K562 (cell line): Measurements from ENCODE around the gene NAPEPLD. TPM values are rescaled to one million over a fixed set of nuclear protein-coding genes. Genes with fewer than 3 reads are reported as not detected.

Source experiments
- ATF7 ChIP-seq: fragments of 450-650 bp; IDR thresholded peaks from 2 replicates; pipeline ENCODE4 v1.7.1; 2014; ENCODE audit warnings: mild to moderate bottlenecking, moderate library complexity
- CAMTA2 ChIP-seq: fragments of 250-450 bp; sonication (Bioruptor Pico); conservative IDR thresholded peaks from 2 replicates; pipeline ENCODE4 v1.5.1; 2022
- ELF1 ChIP-seq: fragments of 200-800 bp; sonication (Bioruptor generic); IDR thresholded peaks from 2 replicates; pipeline ENCODE4 v1.6.1; 2016; ENCODE audit warnings: missing genetic modification characterization, missing compliant biosample characterization
- ELF4 ChIP-seq: fragments of 450-650 bp; formaldehyde crosslinking; IDR thresholded peaks from 2 replicates; pipeline ENCODE4 v1.4.0; 2022; ENCODE audit warnings: missing genetic modification characterization
- GABPA ChIP-seq: fragments of 200-800 bp; sonication (Bioruptor generic); conservative IDR thresholded peaks from 2 replicates; pipeline ENCODE4 v1.6.1; 2016; ENCODE audit warnings: low read depth, missing genetic modification characterization, missing compliant biosample characterization
- HIVEP1 ChIP-seq: fragments of 250-450 bp; sonication (Bioruptor Pico); IDR thresholded peaks from 2 replicates; pipeline ENCODE4 v1.4.0; 2020; ENCODE audit warnings: mild to moderate bottlenecking
- IFI16 ChIP-seq: fragments of 250-450 bp; sonication (Bioruptor Pico); IDR thresholded peaks from 2 replicates; pipeline ENCODE4 v2.1.2; 2022; ENCODE audit warnings: mild to moderate bottlenecking, inconsistent platforms
- NCOA6 ChIP-seq: fragments of 450-650 bp; IDR thresholded peaks from 2 replicates; pipeline ENCODE4 v1.6.1; 2017; ENCODE audit warnings: mild to moderate bottlenecking
- POLR3A ChIP-seq: IDR thresholded peaks from 2 replicates; pipeline ENCODE4 v1.6.1; 2011; ENCODE audit warnings: borderline replicate concordance, mild to moderate bottlenecking, moderate library complexity; ENCODE audit not compliant: insufficient read length, insufficient read depth; ENCODE audit errors: extremely low read depth
- POU5F1 ChIP-seq: fragments of 150-350 bp; IDR thresholded peaks from 2 replicates; pipeline ENCODE4 v1.6.1; 2014; ENCODE audit warnings: borderline replicate concordance, low read length, low read depth, mild to moderate bottlenecking; ENCODE audit not compliant: partially characterized antibody
- RFX1 ChIP-seq: fragments of 450-650 bp; IDR thresholded peaks from 2 replicates; pipeline ENCODE4 v1.6.1; 2016; ENCODE audit warnings: mild to moderate bottlenecking, moderate library complexity
- TRIM24 ChIP-seq, 2 experiments: fragments of 450-650 bp; IDR thresholded peaks; 2 replicates each; pipeline ENCODE4 v1.6.1; 2016
- ZC3H4 ChIP-seq: sonication (generic); formaldehyde crosslinking; IDR thresholded peaks from 2 replicates; pipeline ENCODE4 v1.9.0; 2021; ENCODE audit warnings: missing genetic modification reagents, borderline replicate concordance
- ZNF140 ChIP-seq: fragments of 250-450 bp; sonication (Bioruptor Pico); IDR thresholded peaks from 2 replicates; pipeline ENCODE4 v1.8.0; 2021; ENCODE audit warnings: moderate library complexity, mild to moderate bottlenecking, inconsistent platforms
- ZNF444 ChIP-seq: fragments of 250-450 bp; sonication (Bioruptor Pico); IDR thresholded peaks from 2 replicates; pipeline ENCODE4 v1.4.0; 2020; ENCODE audit warnings: mild to moderate bottlenecking, moderate library complexity
- polyA plus RNA-seq, 8 experiments: library from polyadenylated mRNA; depleted of rRNA in 4 of 8; stranded (reverse) in 5 of 8; unstranded in 3 of 8; fragments of >200 nt; fragmentation: Nextera tagmentation in 2 of 8; fragmentation: Illumina TruSeq in 1 of 8; extraction: Ambion mirVana in 2 of 8; extraction: Trizol in 1 of 8; gene quantifications; 2 replicates each; pipeline versions ENCODE4 v1.2.1 to v1.2.3, GENCODE V29; 2011 to 2014; ENCODE audit warnings: inconsistent platforms in 1 of 8, missing spikeins in 1 of 8
- total RNA-seq, 7 experiments: library from RNA; depleted of rRNA in 6 of 7; stranded (reverse); fragments of >200 nt in 6 of 7; fragmentation: Illumina TruSeq in 2 of 7; extraction: Trizol in 2 of 7; gene quantifications; 2 replicates each; pipeline versions ENCODE4 v1.2.1 to v1.2.3, GENCODE V29; 2011 to 2021; ENCODE audit warnings: low replicate concordance in 1 of 7
- TF ChIP-seq, protein P1 (sequence below): sonication (generic); formaldehyde crosslinking; IDR thresholded peaks from 2 replicates; pipeline ENCODE4 v1.8.1; 2023; ENCODE audit warnings: mild to moderate bottlenecking, missing genetic modification reagents
- TF ChIP-seq, protein P2 (sequence below), 2 experiments: fragments of 450-650 bp; IDR thresholded peaks; 2 replicates each; pipeline ENCODE4 v1.6.1; 2016; ENCODE audit warnings: mild to moderate bottlenecking in 2 of 2, borderline replicate concordance in 1 of 2, low read depth in 1 of 2, moderate library complexity in 1 of 2

The NAPEPLD gene
- total and polyA plus RNA-seq, 9 of the 15 experiments (the other 6 are each of a cell fraction or from before 2014, with no cell fraction given) = 3.2 to 11.0 (median 7.5) TPM

DNA sequence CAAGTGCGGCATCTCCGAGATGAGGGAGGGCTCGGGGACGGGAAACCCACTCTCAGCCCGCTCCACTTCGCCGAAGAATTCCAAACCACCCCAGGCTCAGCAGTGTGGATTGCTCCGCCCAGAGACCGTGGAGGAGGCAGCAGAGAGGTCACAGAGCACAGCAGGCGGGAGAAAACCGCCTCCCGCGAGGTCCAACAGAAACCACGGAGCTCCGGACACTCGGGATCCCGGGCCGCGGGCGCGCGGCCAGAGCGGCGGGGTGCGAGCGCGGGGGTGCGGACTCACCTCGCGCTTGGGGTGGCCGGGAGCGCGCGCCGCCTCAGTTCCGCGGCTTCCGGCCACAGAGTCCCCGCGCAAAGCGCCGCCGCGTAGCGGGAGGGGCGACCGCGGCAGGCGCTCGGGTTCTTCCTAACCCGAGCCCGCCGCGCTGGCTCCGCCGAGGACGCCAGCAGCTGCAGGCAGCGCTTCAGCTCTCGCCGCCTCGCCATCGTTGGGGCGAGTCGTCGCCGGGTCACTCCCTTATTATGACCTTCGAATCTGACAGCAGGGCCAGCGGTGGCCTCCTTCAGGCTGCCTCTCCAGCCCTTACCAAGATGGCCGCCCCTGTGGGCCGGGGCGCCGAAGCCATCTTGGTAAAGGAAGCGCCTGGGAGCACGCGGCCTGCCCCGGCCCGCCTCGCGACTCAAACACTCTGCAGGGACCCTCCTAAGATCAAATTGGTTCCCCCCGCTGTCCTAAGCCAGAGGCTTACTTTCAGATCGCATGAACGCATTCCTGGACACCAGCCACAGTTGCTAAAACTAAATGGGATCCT, at the start of gene NAPEPLD (continued):
- TF ChIP-seq NCOA6 (no peak), CAMTA2 (CRISPR knock-in tag) (peak; percentile 88), ZNF140 (CRISPR knock-in tag) (no peak), ELF4 (CRISPR knock-in tag) (peak; percentile 84; the same call in 1 of the 2 replicates), POLR3A (no peak), TRIM24 (IDR thresholded peaks at IDR 0.05) (0 out of 4 replicates have a peak, but pooled peaks of 1 of the 2 experiments have one; percentile 12), ATF7 (peak; percentile 83), GABPA (tag) (peak; percentile 92), ZNF444 (CRISPR knock-in tag) (0 out of 2 replicates have a peak, but pooled peaks have one; percentile 65), IFI16 (CRISPR knock-in tag) (peak; percentile 4; the same call in 1 of the 2 replicates), HIVEP1 (no peak), RFX1 (no peak), POU5F1 (no peak), ELF1 (tag) (peak; percentile 90), ZC3H4 (CRISPR knock-in tag) (no peak)
- TF ChIP-seq, protein P1, sequence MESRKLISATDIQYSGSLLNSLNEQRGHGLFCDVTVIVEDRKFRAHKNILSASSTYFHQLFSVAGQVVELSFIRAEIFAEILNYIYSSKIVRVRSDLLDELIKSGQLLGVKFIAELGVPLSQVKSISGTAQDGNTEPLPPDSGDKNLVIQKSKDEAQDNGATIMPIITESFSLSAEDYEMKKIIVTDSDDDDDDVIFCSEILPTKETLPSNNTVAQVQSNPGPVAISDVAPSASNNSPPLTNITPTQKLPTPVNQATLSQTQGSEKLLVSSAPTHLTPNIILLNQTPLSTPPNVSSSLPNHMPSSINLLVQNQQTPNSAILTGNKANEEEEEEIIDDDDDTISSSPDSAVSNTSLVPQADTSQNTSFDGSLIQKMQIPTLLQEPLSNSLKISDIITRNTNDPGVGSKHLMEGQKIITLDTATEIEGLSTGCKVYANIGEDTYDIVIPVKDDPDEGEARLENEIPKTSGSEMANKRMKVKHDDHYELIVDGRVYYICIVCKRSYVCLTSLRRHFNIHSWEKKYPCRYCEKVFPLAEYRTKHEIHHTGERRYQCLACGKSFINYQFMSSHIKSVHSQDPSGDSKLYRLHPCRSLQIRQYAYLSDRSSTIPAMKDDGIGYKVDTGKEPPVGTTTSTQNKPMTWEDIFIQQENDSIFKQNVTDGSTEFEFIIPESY = no peak
- TF ChIP-seq, protein P2, sequence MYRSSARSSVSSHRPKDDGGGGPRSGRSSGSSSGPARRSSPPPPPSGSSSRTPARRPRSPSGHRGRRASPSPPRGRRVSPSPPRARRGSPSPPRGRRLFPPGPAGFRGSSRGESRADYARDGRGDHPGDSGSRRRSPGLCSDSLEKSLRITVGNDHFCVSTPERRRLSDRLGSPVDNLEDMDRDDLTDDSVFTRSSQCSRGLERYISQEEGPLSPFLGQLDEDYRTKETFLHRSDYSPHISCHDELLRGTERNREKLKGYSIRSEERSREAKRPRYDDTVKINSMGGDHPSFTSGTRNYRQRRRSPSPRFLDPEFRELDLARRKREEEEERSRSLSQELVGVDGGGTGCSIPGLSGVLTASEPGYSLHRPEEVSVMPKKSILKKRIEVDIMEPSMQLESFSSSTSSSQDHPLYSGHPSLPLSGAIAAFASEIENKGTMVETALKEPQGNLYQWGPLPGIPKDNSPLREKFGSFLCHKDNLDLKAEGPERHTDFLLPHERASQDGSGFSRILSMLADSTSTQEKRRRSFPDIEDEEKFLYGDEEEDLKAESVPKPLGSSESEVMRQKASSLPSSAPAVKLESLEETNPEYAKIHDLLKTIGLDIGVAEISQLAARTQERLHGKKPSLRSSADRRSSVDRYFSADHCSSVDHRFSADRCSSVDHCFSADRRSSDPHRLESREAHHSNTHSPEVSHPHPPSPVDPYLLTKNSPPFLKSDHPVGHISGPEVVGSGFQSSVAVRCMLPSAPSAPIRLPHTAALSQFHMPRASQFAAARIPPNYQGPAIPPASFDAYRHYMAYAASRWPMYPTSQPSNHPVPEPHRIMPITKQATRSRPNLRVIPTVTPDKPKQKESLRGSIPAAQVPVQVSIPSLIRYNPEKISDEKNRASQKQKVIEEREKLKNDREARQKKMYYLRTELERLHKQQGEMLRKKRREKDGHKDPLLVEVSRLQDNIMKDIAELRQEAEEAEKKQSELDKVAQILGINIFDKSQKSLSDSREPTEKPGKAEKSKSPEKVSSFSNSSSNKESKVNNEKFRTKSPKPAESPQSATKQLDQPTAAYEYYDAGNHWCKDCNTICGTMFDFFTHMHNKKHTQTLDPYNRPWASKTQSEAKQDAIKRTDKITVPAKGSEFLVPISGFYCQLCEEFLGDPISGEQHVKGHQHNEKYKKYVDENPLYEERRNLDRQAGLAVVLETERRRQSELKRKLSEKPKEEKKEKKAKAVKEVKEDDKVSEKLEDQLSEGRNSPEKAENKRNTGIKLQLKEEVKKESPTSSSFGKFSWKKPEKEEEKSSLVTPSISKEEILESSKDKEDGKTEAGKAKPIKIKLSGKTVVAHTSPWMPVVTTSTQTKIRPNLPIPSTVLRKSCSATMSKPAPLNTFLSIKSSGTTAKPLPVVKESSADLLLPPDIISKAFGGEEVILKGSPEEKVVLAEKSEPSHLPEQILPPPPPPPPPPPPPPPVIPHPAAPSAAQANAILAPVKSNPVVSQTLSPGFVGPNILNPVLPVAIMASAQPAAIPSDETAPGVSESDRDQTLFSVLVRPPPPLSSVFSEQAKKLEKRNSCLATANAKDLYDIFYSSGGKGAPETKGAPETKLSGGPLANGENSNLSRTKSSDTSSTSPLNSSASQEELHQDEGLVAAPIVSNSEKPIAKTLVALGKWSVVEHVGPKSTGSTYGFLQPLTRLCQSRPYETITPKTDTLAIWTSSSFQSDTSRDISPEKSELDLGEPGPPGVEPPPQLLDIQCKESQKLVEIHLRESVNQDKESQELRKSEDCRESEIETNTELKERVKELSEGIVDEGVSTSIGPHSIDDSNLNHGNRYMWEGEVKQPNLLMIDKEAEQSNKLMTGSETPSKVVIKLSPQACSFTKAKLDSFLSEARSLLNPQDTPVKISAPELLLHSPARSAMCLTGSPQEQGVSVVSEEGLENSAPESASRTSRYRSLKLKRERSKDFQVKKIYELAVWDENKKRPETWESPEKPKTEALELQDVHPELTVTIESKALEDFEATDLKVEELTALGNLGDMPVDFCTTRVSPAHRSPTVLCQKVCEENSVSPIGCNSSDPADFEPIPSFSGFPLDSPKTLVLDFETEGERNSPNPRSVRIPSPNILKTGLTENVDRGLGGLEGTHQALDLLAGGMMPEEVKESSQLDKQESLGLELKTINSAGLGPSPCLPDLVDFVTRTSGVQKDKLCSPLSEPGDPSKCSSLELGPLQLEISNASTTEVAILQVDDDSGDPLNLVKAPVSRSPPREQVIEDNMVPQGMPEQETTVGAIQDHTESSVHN (IDR thresholded peaks at IDR 0.05; ENCODE audit: borderline replicate concordance in 1 of 2, low read depth in 1 of 2) = no peak
